ENCODE results near the gene PARD3.
"Not testable (repeated sequence)": the region's sequence is repeated elsewhere in the genome, so short reads cannot be mapped to it uniquely, and the experiment has no call there.

The PARD3 gene

GRCh38 chr10:34709637-34710390 is 105.3 kb downstream of the PARD3 start:
- DNase-seq = no peak

GRCh38 chr10:34707656-34708055 is 107.4 kb downstream of the PARD3 start:
- DNase-seq = no peak

GRCh38 chr10:34706992-34707391 is 108.1 kb downstream of the PARD3 start:
- DNase-seq = not testable (repeated sequence)

GRCh38 chr10:34706147-34706546 is 108.9 kb downstream of the PARD3 start:
- DNase-seq = no peak

GRCh38 chr10:34705563-34705962 is 109.5 kb downstream of the PARD3 start:
- no peak for DNase-seq

- no peak for DNase-seq
These were observed 110.4 kb downstream of the PARD3 start for GRCh38 chr10:34704526-34705184.

GRCh38 chr10:34702982-34703381 is 112.1 kb downstream of the PARD3 start:
- DNase-seq = no peak

GRCh38 chr10:34702093-34702937 is 112.8 kb downstream of the PARD3 start:
- DNase-seq = no peak

GRCh38 chr10:34701194-34701593 is 113.9 kb downstream of the PARD3 start:
- no peak for DNase-seq

GRCh38 chr10:34700752-34701151 is 114.3 kb downstream of the PARD3 start:
- DNase-seq = not testable (repeated sequence)

- no peak for DNase-seq
These were observed 115.1 kb downstream of the PARD3 start for GRCh38 chr10:34699904-34700517.

- DNase-seq = no peak
These were observed 116.1 kb downstream of the PARD3 start for GRCh38 chr10:34698979-34699378.

GRCh38 chr10:34698248-34698831 is 116.8 kb downstream of the PARD3 start:
- no peak for DNase-seq

- no peak for DNase-seq
These were observed 117.5 kb downstream of the PARD3 start for GRCh38 chr10:34697351-34698247.

- no peak for DNase-seq
These were observed 118.7 kb downstream of the PARD3 start for GRCh38 chr10:34696423-34696822.

- DNase-seq = no peak
These were observed 124.6 kb downstream of the PARD3 start for GRCh38 chr10:34690383-34691049.

- DNase-seq = no peak
These were observed 126.0 kb downstream of the PARD3 start for GRCh38 chr10:34689053-34689452.

GRCh38 chr10:34687434-34688210 is 127.5 kb downstream of the PARD3 start:
- DNase-seq = no peak

- DNase-seq = no peak
These were observed 132.5 kb downstream of the PARD3 start for GRCh38 chr10:34682580-34682979.

- no peak for DNase-seq
These were observed 133.2 kb downstream of the PARD3 start for GRCh38 chr10:34681933-34682332.
